Upper lobe of left lung (tissue), 6 donors: ENCODE data around the gene JPT2. TPM values are rescaled to one million over a fixed set of nuclear protein-coding genes. Genes with fewer than 3 reads are reported as not detected.

ENCODE experiments used
- ATAC-seq, 2 donors: fragments of 200-7000 bp; cut with Tn5 transposase; one replicate each; pipeline ENCODE4 v1.9.1; 2022; ENCODE audit warnings: mild to moderate bottlenecking in 2 of 2, moderate library complexity in 2 of 2; ENCODE audit not compliant: low FRiP score in 2 of 2
- DNase-seq, 2 donors: peaks; one replicate each; pipeline ENCODE4 v3.0.0-alpha.2; 2019 to 2020
- H3K27ac ChIP-seq, 4 donors: fragments of 200-600 bp; sonication (generic); one replicate each; pipeline ENCODE4 v1.5.1; 2016 to 2019
- H3K27me3 ChIP-seq, 4 donors: fragments of 200-600 bp; sonication (generic); one replicate each; pipeline ENCODE4 v1.5.1; 2017 to 2019
- H3K36me3 ChIP-seq, 4 donors: fragments of 200-600 bp; sonication (generic); one replicate each; pipeline ENCODE4 v1.5.1; 2016 to 2019
- H3K4me1 ChIP-seq, 4 donors: fragments of 200-600 bp; sonication (generic); one replicate each; pipeline ENCODE4 v1.5.1; 2018 to 2019
- H3K4me3 ChIP-seq, 4 donors: fragments of 200-600 bp; sonication (generic); one replicate each; pipeline ENCODE4 v1.5.1; 2017 to 2019; ENCODE audit warnings: mild to moderate bottlenecking in 2 of 4, moderate library complexity in 1 of 4
- H3K9me3 ChIP-seq, 4 donors: fragments of 200-600 bp; sonication (generic); one replicate each; pipeline ENCODE4 v1.5.1; 2018 to 2019
- CTCF ChIP-seq, 6 experiments: fragments of 450-650 bp in 4 of 6; fragments of 200-600 bp in 2 of 6; sonication (generic) in 2 of 6; IDR thresholded peaks; one replicate each; pipeline ENCODE4 v1.5.1; 2016 to 2019; ENCODE audit warnings: antibody characterized with exemption in 6 of 6
- EP300 ChIP-seq, 4 donors: sonication (generic); formaldehyde crosslinking; IDR thresholded peaks; one replicate each; pipeline ENCODE4 v1.5.1; 2017; ENCODE audit warnings: antibody characterized with exemption in 4 of 4, control low read depth in 2 of 4
- POLR2A ChIP-seq, 4 donors: fragments of 450-650 bp; IDR thresholded peaks; one replicate each; pipeline ENCODE4 v1.5.1; 2016 to 2017; ENCODE audit warnings: antibody characterized with exemption in 4 of 4, mild to moderate bottlenecking in 2 of 4
- POLR2AphosphoS5 ChIP-seq, 2 donors: sonication (generic); formaldehyde crosslinking; IDR thresholded peaks; one replicate each; pipeline ENCODE4 v1.5.1; 2017; ENCODE audit warnings: antibody characterized with exemption in 2 of 2
- WGBS, 2 donors: methylation state at CpG; one replicate each; pipeline ENCODE4 v1.1.5; 2017 to 2018; 5-methylcytosine and 5-hydroxymethylcytosine counted together
- total RNA-seq, 6 donors: library from RNA; depleted of rRNA in 4 of 6; stranded (reverse); fragments of >200 nt in 4 of 6; gene quantifications; one replicate each; pipeline versions ENCODE4 v1.1.0 to v1.2.1, GENCODE V29; 2016 to 2021
- donor health status: DM: no; HTN: no; CAD: no; lungs with moderate emphysema.
- donor health status: DM: no; HTN: yes; CAD: no; lungs with severe emphysema.

The JPT2 gene
- total RNA-seq, 6 donors from 2014 or later: 15.8 to 60.5 (median 38.3) TPM

GRCh38 chr16:1654505-1655268, 23.4 kb upstream of the JPT2 start:
- no peaks in the 10 kb centered on the region for H3K9me3 ChIP-seq
- ATAC-seq (no peak), DNase-seq (no peak)
- H3K4me1 ChIP-seq: no peaks in the 10 kb centered on the region
- H3K4me3 ChIP-seq: no peak overlapping the region
- peaks cover 29 to 83% (median 64%) of the 10 kb centered on the region in 4 donors for H3K36me3 ChIP-seq
- H3K27me3 ChIP-seq: no peaks in the 10 kb centered on the region
- no peak overlapping the region for H3K27ac ChIP-seq
- WGBS, 2 donors: 81 to 94% methylated on average over 28 to 32 of the region's 32 CpGs
- TF ChIP-seq POLR2A (IDR thresholded peaks at IDR 0.05): no peak
- no peak for TF ChIP-seq POLR2AphosphoS5 (IDR thresholded peaks at IDR 0.05)
- no peak for TF ChIP-seq EP300 (IDR thresholded peaks at IDR 0.05)
- no peak for TF ChIP-seq CTCF (IDR thresholded peaks at IDR 0.05)

GRCh38 chr16:1655269-1655807, 22.7 kb upstream of the JPT2 start:
- Histone ChIP-seq H3K9me3 (no peaks in the 10 kb centered on the region), H3K4me1 (no peaks in the 10 kb centered on the region), H3K4me3 (no peak overlapping the region), H3K36me3 (peaks cover 34 to 87% (median 70%) of the 10 kb centered on the region in 4 donors), H3K27me3 (no peaks in the 10 kb centered on the region), H3K27ac (no peak overlapping the region)
- 85 to 87% methylated on average over 6 to 16 of the region's 16 CpGs for WGBS, 2 donors
- TF ChIP-seq POLR2AphosphoS5 (IDR thresholded peaks at IDR 0.05): no peak
- TF ChIP-seq CTCF (IDR thresholded peaks at IDR 0.05): no peak
- TF ChIP-seq POLR2A (IDR thresholded peaks at IDR 0.05): no peak
- TF ChIP-seq EP300 (IDR thresholded peaks at IDR 0.05): no peak
- DNase-seq (no peak), ATAC-seq (no peak)

GRCh38 chr16:1655909-1656807, 21.9 kb upstream of the JPT2 start:
- Histone ChIP-seq H3K27me3 (no peaks in the 10 kb centered on the region), H3K27ac (no peak overlapping the region), H3K4me3 (no peak overlapping the region), H3K36me3 (peaks cover 40 to 89% (median 77%) of the 10 kb centered on the region in 4 donors), H3K9me3 (no peaks in the 10 kb centered on the region), H3K4me1 (no peaks in the 10 kb centered on the region)
- DNase-seq: peak in 1 of 2 donors; percentile 85
- TF ChIP-seq CTCF (IDR thresholded peaks at IDR 0.05): no peak
- TF ChIP-seq POLR2AphosphoS5 (IDR thresholded peaks at IDR 0.05): no peak
- 95 to 99% methylated on average over 14 to 43 of the region's 52 CpGs for WGBS, 2 donors
- ATAC-seq: no peak

GRCh38 chr16:1656808-1657617, 21.1 kb upstream of the JPT2 start:
- H3K27ac ChIP-seq: no peak overlapping the region
- H3K4me3 ChIP-seq: no peak overlapping the region
- ATAC-seq (no peak), DNase-seq (no peak)
- WGBS, 2 donors: 95 to 97% methylated on average over 22 to 24 of the region's 24 CpGs
- no peaks in the 10 kb centered on the region for H3K4me1 ChIP-seq
- no peaks in the 10 kb centered on the region for H3K27me3 ChIP-seq
- H3K36me3 ChIP-seq: peaks cover 40 to 95% (median 80%) of the 10 kb centered on the region in 4 donors
- TF ChIP-seq POLR2A (IDR thresholded peaks at IDR 0.05) (no peak), CTCF (IDR thresholded peaks at IDR 0.05) (no peak), POLR2AphosphoS5 (IDR thresholded peaks at IDR 0.05) (no peak), EP300 (IDR thresholded peaks at IDR 0.05) (no peak)
- H3K9me3 ChIP-seq: no peaks in the 10 kb centered on the region
